ENCODE data around the gene CDON. TPM values are rescaled to one million over a fixed set of nuclear protein-coding genes. Genes with fewer than 3 reads are reported as not detected.

CDON gene
- total RNA-seq, 2 experiments from 2014 or later: 1.7 to 1.8 TPM

- ChIA-PET POLR2A (no interaction called here), CTCF (no interaction called here)
- no peaks in the 10 kb centered on the region for H3K36me3 Mint-ChIP-seq (ENCODE audit: low read depth)
- H3K4me1 Mint-ChIP-seq: no peaks in the 10 kb centered on the region
- no peaks in the 10 kb centered on the region for H3K27me3 Mint-ChIP-seq
- no peak overlapping the region for H3K4me3 Mint-ChIP-seq
- H3K27ac Mint-ChIP-seq: no peak overlapping the region
- no peaks in the 10 kb centered on the region for H3K9me3 Mint-ChIP-seq
- no peak for DNase-seq
These were observed 38.5 kb downstream of the CDON start for GRCh38 chr11:126024123-126024522.

- Mint-ChIP-seq H3K4me3 (no peak overlapping the region), H3K9me3 (no peaks in the 10 kb centered on the region), H3K4me1 (no peaks in the 10 kb centered on the region), H3K27ac (no peak overlapping the region), H3K36me3 (ENCODE audit: low read depth) (no peaks in the 10 kb centered on the region), H3K27me3 (no peaks in the 10 kb centered on the region)
- POLR2A ChIA-PET: no interaction called here
- CTCF ChIA-PET: no interaction called here
- DNase-seq: no peak
These were observed 49.8 kb downstream of the CDON start for GRCh38 chr11:126012852-126013251.

GRCh38 chr11:126011754-126012153, 50.9 kb downstream of the CDON start:
- ChIA-PET CTCF (no interaction called here), POLR2A (no interaction called here)
- Mint-ChIP-seq H3K36me3 (ENCODE audit: low read depth) (no peaks in the 10 kb centered on the region), H3K27ac (no peak overlapping the region), H3K9me3 (no peaks in the 10 kb centered on the region), H3K27me3 (no peaks in the 10 kb centered on the region), H3K4me3 (no peak overlapping the region), H3K4me1 (no peaks in the 10 kb centered on the region)
- no peak for DNase-seq

- H3K27me3 Mint-ChIP-seq: no peaks in the 10 kb centered on the region
- H3K4me1 Mint-ChIP-seq: no peaks in the 10 kb centered on the region
- H3K4me3 Mint-ChIP-seq: no peak overlapping the region
- CTCF ChIA-PET: no interaction called here
- H3K27ac Mint-ChIP-seq: no peak overlapping the region
- no peaks in the 10 kb centered on the region for H3K36me3 Mint-ChIP-seq (ENCODE audit: low read depth)
- DNase-seq: no peak
- H3K9me3 Mint-ChIP-seq: no peaks in the 10 kb centered on the region
- POLR2A ChIA-PET: no interaction called here
These were observed 51.4 kb downstream of the CDON start for GRCh38 chr11:126011265-126011664.

- no peak for DNase-seq
- POLR2A ChIA-PET: no interaction called here
- CTCF ChIA-PET: no interaction called here
These were observed 53.7 kb downstream of the CDON start for GRCh38 chr11:126008956-126009355.

GRCh38 chr11:126007238-126007637, 55.4 kb downstream of the CDON start:
- Mint-ChIP-seq H3K27me3 (peaks cover 4% of the 10 kb centered on the region), H3K4me1 (peaks cover 8% of the 10 kb centered on the region), H3K36me3 (ENCODE audit: low read depth) (no peaks in the 10 kb centered on the region), H3K4me3 (no peak overlapping the region), H3K9me3 (no peaks in the 10 kb centered on the region), H3K27ac (no peak overlapping the region)
- no peak for DNase-seq
- POLR2A ChIA-PET: no interaction called here
- CTCF ChIA-PET: no interaction called here

More at GRCh38 chr11:126008956-126009355, 53.7 kb downstream of the CDON start:
- Mint-ChIP-seq H3K9me3 (no peaks in the 10 kb centered on the region), H3K4me1 (no peaks in the 10 kb centered on the region), H3K27ac (no peak overlapping the region), H3K36me3 (ENCODE audit: low read depth) (no peaks in the 10 kb centered on the region), H3K4me3 (no peak overlapping the region), H3K27me3 (no peaks in the 10 kb centered on the region)

- Mint-ChIP-seq H3K27me3 (peaks cover 4% of the 10 kb centered on the region), H3K27ac (no peak overlapping the region), H3K9me3 (no peaks in the 10 kb centered on the region), H3K36me3 (ENCODE audit: low read depth) (no peaks in the 10 kb centered on the region), H3K4me3 (no peak overlapping the region), H3K4me1 (peaks cover 8% of the 10 kb centered on the region)
- POLR2A ChIA-PET: no interaction called here
- CTCF ChIA-PET: no interaction called here
- DNase-seq: no peak
These were observed 56.6 kb downstream of the CDON start for GRCh38 chr11:126006068-126006467.

- Mint-ChIP-seq H3K27me3 (peaks cover 4% of the 10 kb centered on the region), H3K9me3 (no peaks in the 10 kb centered on the region), H3K4me1 (peaks cover 8% of the 10 kb centered on the region), H3K27ac (no peak overlapping the region), H3K4me3 (no peak overlapping the region), H3K36me3 (ENCODE audit: low read depth) (no peaks in the 10 kb centered on the region)
- CTCF ChIA-PET: no interaction called here
- no peak for DNase-seq
- POLR2A ChIA-PET: no interaction called here
These were observed 60.5 kb downstream of the CDON start for GRCh38 chr11:126002181-126002580.

GRCh38 chr11:125999234-125999880, 63.3 kb downstream of the CDON start:
- Mint-ChIP-seq H3K27me3 (peaks cover 7% of the 10 kb centered on the region), H3K9me3 (no peaks in the 10 kb centered on the region), H3K4me1 (peaks cover 15% of the 10 kb centered on the region), H3K4me3 (no peak overlapping the region), H3K36me3 (ENCODE audit: low read depth) (no peaks in the 10 kb centered on the region), H3K27ac (no peak overlapping the region)
- POLR2A ChIA-PET: no interaction called here
- no peak for DNase-seq
- CTCF ChIA-PET: interaction anchor here (0.6 kb wide), 1 partner anchor 17 kb away, joined by 3 read pairs; no protein-coding TSS in a partner anchor

- Mint-ChIP-seq H3K4me1 (peaks cover 15% of the 10 kb centered on the region), H3K27me3 (peaks cover 7% of the 10 kb centered on the region), H3K36me3 (ENCODE audit: low read depth) (no peaks in the 10 kb centered on the region), H3K9me3 (no peaks in the 10 kb centered on the region), H3K4me3 (no peak overlapping the region), H3K27ac (no peak overlapping the region)
- ChIA-PET CTCF (no interaction called here), POLR2A (no interaction called here)
- no peak for DNase-seq
These were observed 64.4 kb downstream of the CDON start for GRCh38 chr11:125998267-125998666.

GRCh38 chr11:125995313-125995712, 67.4 kb downstream of the CDON start:
- ChIA-PET POLR2A (no interaction called here), CTCF (no interaction called here)
- Mint-ChIP-seq H3K27me3 (peaks cover 5% of the 10 kb centered on the region), H3K4me3 (no peak overlapping the region), H3K36me3 (ENCODE audit: low read depth) (no peaks in the 10 kb centered on the region), H3K9me3 (no peaks in the 10 kb centered on the region), H3K4me1 (peaks cover 11% of the 10 kb centered on the region), H3K27ac (no peak overlapping the region)
- no peak for DNase-seq

GRCh38 chr11:125994509-125994908, 68.2 kb downstream of the CDON start:
- ChIA-PET POLR2A (no interaction called here), CTCF (no interaction called here)
- no peak for DNase-seq
- Mint-ChIP-seq H3K4me1 (peaks cover 15% of the 10 kb centered on the region), H3K9me3 (no peaks in the 10 kb centered on the region), H3K36me3 (ENCODE audit: low read depth) (no peaks in the 10 kb centered on the region), H3K27ac (no peak overlapping the region), H3K27me3 (peaks cover 12% of the 10 kb centered on the region), H3K4me3 (no peak overlapping the region)

GRCh38 chr11:125992893-125993292, 69.8 kb downstream of the CDON start:
- DNase-seq: no peak
- H3K36me3 Mint-ChIP-seq (ENCODE audit: low read depth): no peaks in the 10 kb centered on the region
- POLR2A ChIA-PET: no interaction called here
- H3K9me3 Mint-ChIP-seq: no peaks in the 10 kb centered on the region
- H3K4me3 Mint-ChIP-seq: no peak overlapping the region
- H3K27ac Mint-ChIP-seq: no peak overlapping the region
- CTCF ChIA-PET: no interaction called here
- peaks cover 14% of the 10 kb centered on the region for H3K27me3 Mint-ChIP-seq
- peaks cover 16% of the 10 kb centered on the region for H3K4me1 Mint-ChIP-seq

GRCh38 chr11:125990244-125990643, 72.4 kb downstream of the CDON start:
- peaks cover 10% of the 10 kb centered on the region for H3K27me3 Mint-ChIP-seq
- no peak overlapping the region for H3K4me3 Mint-ChIP-seq
- ChIA-PET CTCF (no interaction called here), POLR2A (no interaction called here)
- H3K36me3 Mint-ChIP-seq (ENCODE audit: low read depth): no peaks in the 10 kb centered on the region
- H3K9me3 Mint-ChIP-seq: no peaks in the 10 kb centered on the region
- DNase-seq: no peak
- H3K27ac Mint-ChIP-seq: no peak overlapping the region
- H3K4me1 Mint-ChIP-seq: peaks cover 11% of the 10 kb centered on the region

Data from activated CD4-positive, alpha-beta memory T cell treated with anti-CD3 and anti-CD28 coated beads, Interleukin-2, amount 10 ng/mL, durations not matched to agents 7 days and 5 days (primary cell).